ENCODE results near the gene LDLRAD4.

LDLRAD4 gene

DNA sequence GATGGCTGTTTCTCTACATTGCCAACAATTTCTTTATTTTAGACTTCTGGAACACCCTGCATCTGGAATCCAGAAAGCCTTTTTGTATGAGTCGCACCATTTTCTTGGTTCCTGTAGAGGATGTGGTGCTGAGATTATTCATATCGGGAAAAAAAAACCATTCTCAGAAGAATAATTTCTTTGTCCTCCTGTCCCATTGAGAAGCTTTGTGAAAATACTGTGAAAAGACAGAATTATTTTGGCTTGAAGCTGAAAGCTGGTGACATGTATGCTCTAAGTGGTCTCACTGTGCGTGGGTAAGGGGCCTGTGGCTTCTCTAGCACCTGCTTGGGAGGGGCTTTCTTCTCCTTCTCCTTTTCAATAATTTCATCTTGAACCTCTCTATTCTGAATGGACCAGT lies 369.4 kb downstream of the LDLRAD4 start:
- in situ Hi-C loops (cut with MboI; ENCODE audit: low sequenced_read_pairs): no loop called here

GRCh38 chr18:13589316-13589715 lies 370.8 kb downstream of the LDLRAD4 start:
- in situ Hi-C loops (cut with MboI; ENCODE audit: low sequenced_read_pairs): no loop called here

- in situ Hi-C loops (cut with MboI; ENCODE audit: low sequenced_read_pairs): no loop called here
These were observed 371.4 kb downstream of the LDLRAD4 start for GRCh38 chr18:13589943-13590342.

DNA sequence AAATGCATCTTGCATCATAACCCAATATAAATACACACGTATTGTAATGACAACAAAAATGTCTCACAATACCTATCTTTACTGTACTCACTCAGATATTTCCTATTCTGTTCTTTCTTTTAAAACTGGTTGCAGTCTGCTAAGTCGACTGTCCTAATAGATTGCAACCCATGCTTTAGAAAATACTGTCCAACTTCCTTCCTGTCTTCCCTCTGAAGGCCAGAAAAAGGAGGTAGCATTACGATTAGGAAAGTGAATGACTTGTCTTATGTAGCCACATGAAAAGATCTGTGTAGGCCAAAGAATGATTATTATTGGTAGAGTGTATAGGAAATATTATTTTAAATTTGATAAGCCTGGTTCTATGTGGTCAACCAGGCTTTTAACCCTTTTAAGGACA lies 373.7 kb downstream of the LDLRAD4 start:
- in situ Hi-C loops (cut with MboI; ENCODE audit: low sequenced_read_pairs): no loop called here

- in situ Hi-C loops (cut with MboI; ENCODE audit: low sequenced_read_pairs): no loop called here
These were observed 376.0 kb downstream of the LDLRAD4 start for GRCh38 chr18:13594551-13594950.

DNA sequence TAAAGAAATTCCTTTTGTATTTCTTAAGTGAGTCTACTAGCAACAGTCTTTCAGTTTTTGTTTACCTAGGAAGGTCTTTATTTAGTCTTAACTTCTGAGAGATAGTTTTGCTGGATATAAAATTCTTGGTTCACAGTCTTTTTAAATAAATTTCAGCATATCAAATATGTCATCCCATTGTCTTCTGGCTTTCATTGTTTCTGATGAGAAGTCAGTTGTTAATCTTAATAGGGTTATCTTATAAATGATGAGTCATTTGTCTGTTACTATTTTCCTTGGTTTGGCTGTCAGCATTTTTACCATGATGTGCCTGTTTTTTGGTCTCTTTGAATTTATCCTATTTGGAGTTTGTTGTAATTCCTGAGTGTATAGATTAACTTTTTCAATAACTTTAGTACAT lies 378.5 kb downstream of the LDLRAD4 start:
- in situ Hi-C loops (cut with MboI; ENCODE audit: low sequenced_read_pairs): no loop called here

GRCh38 chr18:13598591-13598990 lies 380.0 kb downstream of the LDLRAD4 start:
- in situ Hi-C loops (cut with MboI; ENCODE audit: low sequenced_read_pairs): no loop called here

DNA sequence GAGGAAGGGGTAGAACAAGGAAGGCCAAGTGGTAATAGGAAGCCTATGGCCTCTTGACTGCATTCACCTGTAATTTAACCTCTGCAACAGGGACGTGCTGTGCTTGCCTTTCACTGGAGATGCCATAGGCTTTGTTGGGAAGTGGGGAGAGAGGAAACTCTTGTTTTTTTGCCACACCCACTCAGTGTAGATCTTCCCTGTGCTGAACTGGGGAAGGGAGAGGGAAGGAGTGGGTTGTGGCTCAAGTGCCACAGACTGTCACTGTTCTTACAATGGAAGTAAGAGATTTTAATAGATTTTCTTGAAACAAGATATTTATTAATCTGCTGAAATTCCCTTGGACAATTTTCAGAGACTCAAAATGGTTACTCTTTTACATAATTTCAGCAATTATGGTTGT lies 380.5 kb downstream of the LDLRAD4 start:
- in situ Hi-C loops (cut with MboI; ENCODE audit: low sequenced_read_pairs): no loop called here

GRCh38 chr18:13603304-13604019 lies 384.9 kb downstream of the LDLRAD4 start:
- in situ Hi-C loops (cut with MboI; ENCODE audit: low sequenced_read_pairs): loop anchor here (25.0 kb wide), 4 partner anchors 91 to 1091 kb away; no protein-coding TSS in a partner anchor

DNA sequence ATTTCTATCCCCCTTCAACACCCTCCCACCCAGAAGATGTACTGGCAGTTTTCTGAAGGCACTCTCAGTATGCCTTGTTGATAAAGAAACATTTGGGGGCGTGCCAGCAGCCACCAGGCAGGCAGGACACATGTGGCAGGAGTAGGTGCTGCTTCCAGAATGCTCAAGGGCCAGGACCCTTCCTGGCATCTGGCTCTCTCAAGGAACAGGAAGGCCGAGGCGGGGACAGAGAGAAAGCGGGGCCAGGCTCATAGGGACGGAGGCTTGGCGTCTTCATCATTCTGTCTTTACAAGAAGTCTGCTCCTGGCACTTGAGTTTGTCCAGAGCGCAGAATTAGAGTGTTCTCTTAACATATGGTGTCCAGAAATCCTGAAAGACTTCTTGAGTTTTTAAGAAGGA lies 386.2 kb downstream of the LDLRAD4 start:
- in situ Hi-C loops (cut with MboI; ENCODE audit: low sequenced_read_pairs): loop anchor here (25.0 kb wide), 4 partner anchors 92 to 1092 kb away; no protein-coding TSS in a partner anchor

- in situ Hi-C loops (cut with MboI; ENCODE audit: low sequenced_read_pairs): loop anchor here (25.0 kb wide), 4 partner anchors 93 to 1093 kb away; no protein-coding TSS in a partner anchor
These were observed 386.9 kb downstream of the LDLRAD4 start for GRCh38 chr18:13605477-13605876.

- in situ Hi-C loops (cut with MboI; ENCODE audit: low sequenced_read_pairs): loop anchor here (25.0 kb wide), 4 partner anchors 94 to 1094 kb away; no protein-coding TSS in a partner anchor
These were observed 387.3 kb downstream of the LDLRAD4 start for GRCh38 chr18:13605901-13606300.

DNA sequence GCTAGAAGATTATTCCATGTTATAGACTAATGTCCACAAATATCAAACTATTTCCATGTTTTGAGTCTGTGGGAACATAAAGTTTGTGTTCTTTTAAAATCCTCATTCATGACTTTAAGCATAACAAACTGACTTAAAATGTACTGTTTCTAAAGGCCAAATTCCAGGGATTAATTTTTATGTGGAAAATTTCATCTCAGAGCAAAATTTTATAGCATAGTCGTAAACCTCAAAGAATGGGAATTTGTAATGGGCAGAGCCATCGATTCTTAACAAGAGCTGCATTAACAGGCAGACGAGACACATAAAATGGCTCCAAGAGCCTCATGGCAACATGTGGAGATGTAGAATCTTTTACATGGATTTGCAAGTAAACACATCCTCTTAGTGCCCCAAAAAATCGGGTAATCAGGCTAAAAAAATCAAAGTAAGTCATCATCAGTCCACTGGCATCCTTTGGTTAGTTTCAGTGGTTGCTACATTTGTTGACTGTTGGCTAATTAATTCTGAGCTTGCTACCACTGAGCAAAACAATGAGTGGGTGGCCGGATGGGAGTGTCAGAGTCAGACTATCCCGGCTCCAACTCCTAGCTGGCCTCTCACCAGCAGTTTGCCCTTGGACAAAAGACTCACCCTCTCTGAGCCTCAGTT lies 388.2 kb downstream of the LDLRAD4 start:
- in situ Hi-C loops (cut with MboI; ENCODE audit: low sequenced_read_pairs): loop anchor here (25.0 kb wide), 4 partner anchors 94 to 1094 kb away; no protein-coding TSS in a partner anchor

DNA sequence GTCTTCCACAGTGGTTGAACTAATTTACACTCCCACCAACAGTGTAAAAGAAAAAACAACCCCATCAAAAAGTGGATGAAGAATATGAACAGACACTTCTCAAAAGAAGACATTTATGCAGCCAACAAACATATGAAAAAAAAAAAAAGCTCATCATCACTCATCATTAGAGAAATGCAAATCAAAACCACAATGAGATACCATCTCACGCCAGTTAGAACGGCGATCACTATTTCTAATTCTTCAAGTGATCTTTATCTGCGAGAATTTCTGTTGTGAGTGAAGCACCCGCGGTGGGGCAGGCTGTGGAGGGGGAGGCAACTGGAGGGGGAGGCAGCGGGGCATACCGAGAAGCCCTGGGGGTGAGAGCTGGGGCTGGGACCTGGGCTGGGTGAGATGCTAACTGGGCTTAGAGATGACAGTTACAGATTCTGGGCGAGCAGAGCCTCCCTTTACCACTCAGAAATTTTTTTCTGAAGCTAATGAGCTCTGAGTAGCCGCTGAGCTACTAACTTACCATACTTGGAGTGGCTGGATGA lies 389.5 kb downstream of the LDLRAD4 start:
- in situ Hi-C loops (cut with MboI; ENCODE audit: low sequenced_read_pairs): loop anchor here (25.0 kb wide), 4 partner anchors 96 to 1096 kb away; no protein-coding TSS in a partner anchor

DNA sequence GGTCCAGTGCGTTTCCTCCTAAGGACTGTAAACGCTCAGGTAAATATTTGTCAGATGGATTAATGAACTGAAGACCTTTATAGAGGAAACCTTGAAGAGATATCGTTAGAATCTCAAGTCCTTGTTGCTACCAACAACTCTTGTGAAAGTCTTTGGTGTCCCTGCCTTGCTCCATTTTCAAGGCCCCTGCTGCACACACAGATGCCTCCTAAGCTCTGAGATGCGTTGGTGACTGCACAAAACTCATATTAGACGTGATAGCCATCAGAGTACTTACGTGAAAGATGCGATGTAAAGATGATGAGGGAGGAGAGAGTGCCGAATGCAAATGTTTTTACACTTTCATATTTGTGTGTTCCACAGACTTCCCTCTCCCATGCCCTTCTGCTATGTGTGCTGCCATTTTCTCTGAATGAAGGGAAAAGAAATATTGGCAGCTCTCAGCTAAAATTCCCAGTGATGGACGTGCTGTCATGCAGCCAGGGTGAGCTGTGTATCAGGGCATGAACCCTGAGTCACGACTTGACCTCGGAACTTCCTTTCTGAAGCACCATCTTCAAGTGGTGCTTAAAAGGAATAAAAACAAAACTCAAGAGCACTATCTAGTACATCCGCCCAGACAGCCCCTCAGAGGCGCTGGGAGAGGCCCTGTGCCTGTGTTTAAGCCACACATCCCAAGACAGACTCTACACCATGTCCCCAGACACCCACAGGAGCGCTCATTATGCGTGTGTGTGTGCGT lies 390.4 kb downstream of the LDLRAD4 start:
- in situ Hi-C loops (cut with MboI; ENCODE audit: low sequenced_read_pairs): loop anchor here (25.0 kb wide), 4 partner anchors 97 to 1097 kb away; no protein-coding TSS in a partner anchor

- in situ Hi-C loops (cut with MboI; ENCODE audit: low sequenced_read_pairs): loop anchor here (25.0 kb wide), 4 partner anchors 98 to 1098 kb away; no protein-coding TSS in a partner anchor
These were observed 392.1 kb downstream of the LDLRAD4 start for GRCh38 chr18:13610555-13611141.

GRCh38 chr18:13611142-13611600 lies 392.6 kb downstream of the LDLRAD4 start:
- in situ Hi-C loops (cut with MboI; ENCODE audit: low sequenced_read_pairs): loop anchor here (25.0 kb wide), 4 partner anchors 99 to 1099 kb away; no protein-coding TSS in a partner anchor

DNA sequence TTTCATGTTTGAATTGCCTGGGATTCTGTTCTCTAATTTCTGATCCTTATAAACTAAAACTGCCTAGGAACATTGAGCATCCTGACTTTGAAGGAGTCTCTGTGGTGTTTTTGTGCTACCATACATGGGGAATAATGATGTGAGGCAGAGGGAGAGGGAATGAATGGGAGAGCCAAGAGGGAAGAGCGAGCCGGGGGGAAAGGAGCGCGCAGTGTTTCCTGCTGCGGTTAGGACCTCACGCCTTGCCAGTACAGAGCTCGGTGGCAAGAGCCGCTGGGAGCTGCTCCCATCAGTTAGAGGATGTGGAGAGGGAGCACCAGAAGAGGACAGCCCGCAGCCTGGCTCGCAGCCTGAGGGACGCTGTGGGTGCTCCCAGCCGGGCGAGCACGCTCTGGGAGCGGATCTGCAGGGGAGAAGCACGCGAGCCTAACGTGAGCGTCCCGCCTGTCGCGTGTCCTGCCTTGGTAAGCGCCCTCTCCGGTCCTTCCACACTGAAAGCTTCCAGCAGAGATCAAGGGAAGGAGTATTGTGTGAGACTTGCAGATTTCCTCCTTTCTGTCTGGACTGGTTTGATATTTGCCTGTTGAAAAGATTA lies 393.1 kb downstream of the LDLRAD4 start:
- in situ Hi-C loops (cut with MboI; ENCODE audit: low sequenced_read_pairs): loop anchor here (25.0 kb wide), 4 partner anchors 99 to 1099 kb away; no protein-coding TSS in a partner anchor

GRCh38 chr18:13612196-13612997 lies 393.8 kb downstream of the LDLRAD4 start:
- in situ Hi-C loops (cut with MboI; ENCODE audit: low sequenced_read_pairs): loop anchor here (25.0 kb wide), 4 partner anchors 100 to 1100 kb away; no protein-coding TSS in a partner anchor

All from HL-60/S4 (cell line).